Activated naive CD4-positive, alpha-beta T cell treated with anti-CD3 and anti-CD28 coated beads, Interleukin-2, amount 50 U/mL, for 16 hours (primary cell): Measurements from ENCODE around the gene SEC16A.

Experiments
- DNase-seq: peaks from one replicate; pipeline ENCODE4 v3.0.0-alpha.2; 2020

The SEC16A gene

DNA sequence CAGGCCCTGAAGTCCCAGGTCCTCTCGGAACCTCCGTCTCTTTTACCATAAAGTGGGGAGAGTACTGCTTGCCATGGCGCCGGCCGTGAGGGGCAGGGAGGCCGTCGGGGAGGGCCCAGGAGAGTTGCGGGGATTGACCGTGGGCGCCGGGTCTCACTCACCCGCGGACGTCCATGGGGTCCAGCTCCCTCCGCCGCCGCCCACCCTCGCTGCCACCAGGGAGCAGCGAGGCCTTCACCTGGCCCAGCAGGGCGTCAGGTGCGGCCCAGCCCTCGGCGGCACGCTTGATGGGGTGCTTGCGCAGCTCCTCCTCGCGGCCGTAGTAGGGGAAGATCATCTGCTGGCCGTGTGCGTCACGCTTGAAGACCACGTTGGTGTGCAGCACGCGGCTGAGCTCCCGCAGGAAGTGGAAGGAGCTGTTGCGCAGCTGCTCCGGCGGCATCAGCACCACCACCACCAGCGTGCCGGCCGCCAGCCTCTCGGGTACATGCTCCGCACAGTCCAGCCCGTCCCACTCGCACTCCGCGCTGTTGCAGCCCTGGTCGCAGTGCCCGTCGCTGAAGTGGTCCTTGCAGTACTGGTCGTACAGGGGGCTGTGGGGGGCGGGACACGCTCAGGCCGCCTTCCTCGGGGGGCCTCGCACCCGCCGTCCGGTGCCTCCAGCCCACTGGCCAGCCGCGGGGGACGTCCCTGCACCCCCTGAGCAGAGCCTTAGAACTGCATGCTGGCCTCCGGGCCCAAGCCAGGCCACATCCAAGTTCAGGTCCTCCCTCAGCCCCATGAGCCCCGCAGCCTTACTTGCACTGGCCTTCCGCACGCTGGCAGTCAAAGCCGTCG lies 21.9 kb upstream of the SEC16A start:
- DNase-seq: no peak

DNA sequence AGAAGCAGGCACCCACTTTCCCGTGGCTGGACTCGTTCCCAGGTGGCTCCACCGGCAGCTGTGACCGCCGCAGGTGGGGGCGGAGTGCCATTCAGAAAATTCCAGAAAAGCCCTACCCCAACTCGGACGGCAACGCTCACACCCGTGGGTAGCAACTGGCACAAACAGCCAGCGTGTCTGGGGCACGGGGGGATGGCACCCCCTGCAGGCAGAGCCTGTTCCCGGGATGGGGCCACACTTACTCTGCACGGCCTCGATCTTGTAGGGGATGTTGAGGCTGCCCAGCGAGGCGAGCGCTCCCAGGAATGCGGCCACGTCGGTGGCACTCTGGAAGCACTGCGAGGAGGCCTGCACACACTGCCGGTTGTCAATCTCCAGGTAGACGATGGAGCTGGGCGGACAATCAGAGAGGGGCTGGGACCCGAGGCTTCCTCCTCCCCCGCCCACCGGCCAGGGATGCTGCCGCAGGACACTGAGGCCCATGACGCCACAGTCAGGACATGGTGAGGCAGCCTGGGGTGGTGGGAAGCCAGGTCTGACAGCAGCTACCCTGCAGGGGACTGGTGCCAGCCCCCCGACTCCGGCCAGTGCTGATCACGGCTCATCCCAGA lies 20.2 kb upstream of the SEC16A start:
- DNase-seq: no peak

- no peak for DNase-seq
These were observed 19.4 kb upstream of the SEC16A start for GRCh38 chr9:136502196-136502595.

DNA sequence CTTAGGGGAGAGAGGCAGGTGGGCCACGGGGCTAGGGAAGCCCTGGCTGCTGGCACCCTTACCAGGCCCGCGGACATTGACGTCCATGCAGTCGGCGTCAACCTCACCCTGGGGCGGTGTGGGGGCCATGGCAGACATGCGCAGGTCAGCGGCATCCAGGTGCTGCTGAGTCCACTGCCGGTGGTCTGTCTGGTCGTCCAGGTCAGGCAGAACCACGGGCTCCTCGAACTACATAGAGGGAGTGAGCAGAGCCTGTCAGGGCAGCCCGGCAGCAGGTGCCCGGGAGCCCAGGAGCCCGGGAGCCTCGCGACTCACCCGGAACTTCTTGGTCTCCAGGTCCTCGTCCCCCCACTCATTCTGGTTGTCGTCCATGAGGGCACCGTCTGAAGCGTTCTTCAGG lies 18.8 kb upstream of the SEC16A start:
- DNase-seq: no peak

DNA sequence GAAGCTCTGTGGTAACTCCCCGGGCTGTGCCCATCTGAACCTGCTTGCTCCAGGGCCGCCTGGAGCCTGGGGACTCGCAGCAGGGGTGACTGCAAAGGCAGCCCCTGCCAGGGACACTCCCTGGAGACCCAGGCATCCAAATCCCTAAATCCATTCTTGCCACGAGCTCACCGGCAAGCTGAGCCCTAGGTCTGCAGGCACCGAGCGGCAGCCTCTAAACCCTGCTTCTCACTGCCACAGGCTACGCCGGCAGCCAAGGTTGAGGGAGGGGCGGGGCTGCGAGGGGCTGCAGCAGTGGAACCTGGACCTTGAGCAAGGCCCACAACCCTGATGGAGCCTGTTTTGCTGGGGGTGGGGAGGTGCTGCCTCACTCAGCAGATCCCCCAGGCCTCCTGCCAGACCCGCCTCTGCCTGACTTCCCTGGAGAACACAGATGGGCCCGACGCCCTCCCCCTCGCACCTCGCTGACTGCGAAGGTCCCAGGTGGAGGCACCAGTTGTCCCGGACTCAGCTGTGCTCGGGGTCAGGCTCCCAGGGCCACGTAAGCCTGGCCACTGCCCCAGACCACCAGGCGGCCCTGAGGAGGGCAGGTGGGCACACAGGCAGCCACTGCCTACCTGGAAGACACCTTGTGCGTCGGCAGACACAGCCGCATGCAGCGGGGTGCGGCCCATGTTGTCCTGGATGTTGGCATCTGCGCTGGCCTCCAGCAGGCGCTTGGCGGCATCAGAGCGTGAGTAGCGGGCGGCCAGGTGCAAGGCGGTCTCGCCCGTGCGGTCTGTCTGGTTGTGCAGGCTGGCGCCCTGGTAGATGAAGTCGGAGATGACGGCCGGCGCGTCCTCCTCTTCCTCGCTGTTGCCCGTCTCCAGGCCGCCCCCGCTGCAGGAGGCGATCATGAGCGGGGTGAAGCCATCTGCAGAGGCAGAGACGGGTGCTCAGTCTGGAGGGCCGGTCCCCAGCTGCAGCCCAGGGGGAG lies 17.4 kb upstream of the SEC16A start:
- no peak for DNase-seq

DNA sequence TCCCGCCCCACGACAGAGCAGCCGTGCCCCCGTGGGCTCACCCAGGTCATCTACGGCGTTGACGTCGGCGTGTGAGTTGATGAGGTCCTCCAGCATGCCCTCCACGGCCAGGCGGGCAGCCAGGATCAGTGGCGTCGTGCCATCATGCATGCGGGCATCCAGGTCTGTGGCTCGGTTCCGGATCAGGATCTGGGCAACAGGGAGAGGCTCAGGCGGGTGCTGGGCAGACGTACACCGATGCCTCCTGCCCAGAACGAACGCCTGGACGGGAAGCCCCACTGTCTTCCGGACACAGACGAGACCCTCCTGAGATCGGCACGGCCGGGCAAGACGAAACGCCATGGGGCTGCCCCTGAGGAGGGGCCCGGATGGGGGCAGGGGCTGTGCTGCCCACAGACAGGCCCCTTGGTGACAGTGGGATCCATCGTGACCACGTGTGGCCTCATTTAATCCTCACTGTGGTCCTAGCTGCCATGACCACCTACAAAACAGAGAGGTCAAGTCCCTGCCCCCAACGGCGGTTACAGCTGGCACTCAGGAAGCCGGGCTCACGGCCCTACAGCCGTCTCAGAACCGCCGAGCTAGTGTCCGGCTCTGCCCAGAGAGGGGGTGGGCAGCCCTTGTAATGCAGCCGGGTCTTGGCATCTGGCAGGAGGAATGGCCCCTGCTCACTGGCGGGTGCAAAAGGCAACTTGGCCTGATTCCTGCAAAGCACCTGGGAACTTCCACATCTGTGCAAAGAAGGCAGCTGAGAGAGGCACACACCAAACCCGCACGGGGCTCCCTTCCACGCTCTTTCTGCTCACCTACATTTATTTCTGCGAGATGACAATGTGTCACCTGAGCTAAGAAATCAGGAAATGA lies 16.5 kb upstream of the SEC16A start:
- DNase-seq: no peak

DNA sequence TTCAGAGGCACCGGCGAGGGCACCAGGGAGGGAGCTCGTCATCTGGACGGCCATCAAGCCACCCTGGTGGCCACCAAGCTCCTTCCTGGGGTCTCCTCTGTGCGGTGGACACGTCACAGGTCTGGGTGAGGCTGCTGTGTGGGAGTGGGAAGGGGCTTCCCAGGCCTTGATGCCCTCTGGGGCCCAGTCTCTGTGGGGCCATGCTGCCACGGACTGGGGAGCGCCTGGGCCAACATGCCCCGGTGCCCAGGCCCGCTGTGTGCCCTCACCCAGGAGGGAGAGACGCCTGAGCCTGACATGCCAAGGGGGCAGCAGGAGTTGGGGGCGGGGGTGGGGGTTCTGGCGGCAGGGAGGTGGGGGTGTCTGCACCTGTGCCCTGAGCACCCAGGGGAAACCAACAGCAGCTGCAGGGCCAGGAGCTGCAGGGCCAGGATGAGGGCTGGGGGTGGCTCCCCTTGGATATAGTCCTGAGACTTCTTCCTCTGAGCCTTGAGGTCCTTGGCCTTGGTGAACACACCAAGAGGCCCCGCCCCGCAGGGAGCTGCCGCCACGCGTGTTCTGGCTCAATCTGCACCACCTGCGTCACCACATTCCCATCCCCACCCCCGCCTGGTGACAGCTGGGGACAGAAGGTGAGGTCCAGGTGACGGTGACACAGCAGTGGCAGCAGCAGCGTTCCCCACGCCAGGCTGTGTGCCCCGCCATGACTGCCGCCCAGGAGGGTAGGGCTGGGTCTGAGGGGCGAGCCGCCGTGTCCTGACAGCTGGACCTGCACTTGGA lies 15.3 kb upstream of the SEC16A start:
- no peak for DNase-seq

DNA sequence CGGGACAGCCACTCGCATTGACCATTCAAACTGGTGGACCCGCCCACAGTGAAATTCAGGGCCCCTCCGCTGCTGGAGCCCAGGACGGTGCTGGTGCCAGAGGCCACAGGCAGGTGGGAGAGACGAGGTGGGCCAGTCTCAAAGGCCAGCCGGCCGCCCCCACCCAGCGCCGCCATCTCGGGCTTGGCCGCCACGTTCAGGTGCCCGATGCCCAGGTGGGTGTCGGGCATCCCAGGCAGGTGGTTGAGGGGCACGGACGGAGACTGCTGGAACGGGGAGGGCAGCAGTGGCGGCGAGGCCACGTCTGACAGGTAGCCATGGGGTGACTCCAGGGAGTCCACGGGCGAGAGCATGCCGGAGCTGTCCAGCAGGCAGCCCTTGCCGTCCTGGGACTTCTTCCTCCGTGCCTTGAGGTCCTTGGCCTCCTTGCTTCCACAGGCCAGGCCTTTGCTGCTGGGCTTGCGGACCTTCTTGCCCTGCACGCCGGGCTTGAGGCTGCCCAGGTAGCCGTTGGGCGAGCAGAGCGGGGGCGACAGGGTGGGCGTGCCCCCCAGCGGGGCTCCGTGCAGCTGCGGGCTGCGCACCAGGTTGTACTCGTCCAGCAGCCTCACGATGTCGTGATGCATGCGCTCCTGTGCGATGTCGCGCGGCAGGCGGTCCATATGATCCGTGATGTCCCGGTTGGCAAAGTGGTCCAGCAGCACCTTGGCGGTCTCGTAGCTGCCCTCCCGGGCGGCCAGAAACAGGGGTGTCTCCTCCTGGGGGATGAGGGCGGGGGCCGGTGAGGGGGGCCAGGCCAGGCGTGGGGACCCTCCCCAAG lies 14.2 kb upstream of the SEC16A start:
- no peak for DNase-seq

DNA sequence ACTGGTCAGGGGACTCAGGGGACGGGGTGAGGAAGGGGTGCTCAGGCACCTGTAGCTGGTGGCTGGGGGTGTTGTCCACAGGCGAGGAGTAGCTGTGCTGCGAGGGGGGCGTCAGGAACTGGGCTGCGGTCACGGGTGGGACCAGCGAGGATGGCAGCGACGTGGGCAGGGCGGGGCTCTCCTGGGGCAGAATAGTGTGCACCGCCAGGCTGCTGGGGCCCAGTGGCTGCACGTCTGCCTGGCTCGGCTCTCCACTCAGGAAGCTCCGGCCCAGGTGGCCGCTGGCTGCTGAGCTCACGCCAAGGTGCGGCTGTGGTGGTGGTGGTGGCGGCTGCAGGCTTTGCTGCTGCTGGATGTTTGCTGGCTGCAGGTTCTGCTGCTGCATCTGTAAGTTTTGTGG lies 13.3 kb upstream of the SEC16A start:
- DNase-seq: no peak

DNA sequence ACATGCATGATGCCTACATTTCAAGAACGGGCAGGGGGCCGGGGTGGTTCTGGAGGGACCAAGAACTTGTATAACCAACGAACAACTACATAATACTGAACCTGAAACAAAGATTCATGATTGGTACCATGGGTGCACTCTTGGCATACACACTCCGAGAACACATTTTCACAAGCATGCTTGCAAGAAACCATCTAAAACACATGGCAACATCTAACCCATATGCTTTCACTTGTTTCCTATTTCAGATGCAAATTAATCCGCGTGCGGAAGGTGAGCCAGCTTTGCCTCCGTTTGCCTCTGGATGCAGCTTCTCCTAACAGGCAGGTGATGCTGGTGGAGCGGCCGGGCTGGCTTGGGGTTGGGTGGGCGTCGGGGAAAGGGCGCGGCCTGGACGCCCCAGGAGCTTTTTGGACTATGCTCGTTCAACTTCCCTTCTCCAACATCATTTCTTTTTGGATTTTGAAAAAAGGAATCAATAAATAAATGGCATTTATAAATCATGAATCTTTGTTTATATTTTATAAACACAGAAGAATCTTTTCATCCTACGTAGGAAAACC lies 12.5 kb upstream of the SEC16A start:
- no peak for DNase-seq

- no peak for DNase-seq
These were observed 11.8 kb upstream of the SEC16A start for GRCh38 chr9:136494531-136495215.

DNA sequence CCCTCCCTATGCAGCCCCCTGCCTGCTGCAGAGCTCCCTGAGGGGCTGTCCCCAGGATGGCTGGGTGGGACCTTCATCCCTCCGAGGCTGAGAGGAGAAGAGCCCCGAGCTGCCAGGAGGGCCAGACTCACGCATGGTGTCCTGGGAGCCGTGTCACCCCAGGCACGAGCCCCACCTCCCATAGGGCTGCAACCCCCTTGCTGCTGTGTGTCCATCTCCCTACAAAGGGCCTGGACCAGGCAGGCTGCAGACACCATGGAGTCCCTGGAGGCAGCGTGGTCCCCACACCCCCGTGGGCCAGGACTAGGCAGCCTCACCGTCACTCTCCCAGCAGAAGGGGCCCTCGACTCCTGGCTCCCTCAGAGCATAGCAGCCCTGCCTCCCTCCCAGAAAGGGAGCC lies 11.2 kb upstream of the SEC16A start:
- DNase-seq: no peak

- DNase-seq: no peak
These were observed 10.7 kb upstream of the SEC16A start for GRCh38 chr9:136493567-136493971.

DNA sequence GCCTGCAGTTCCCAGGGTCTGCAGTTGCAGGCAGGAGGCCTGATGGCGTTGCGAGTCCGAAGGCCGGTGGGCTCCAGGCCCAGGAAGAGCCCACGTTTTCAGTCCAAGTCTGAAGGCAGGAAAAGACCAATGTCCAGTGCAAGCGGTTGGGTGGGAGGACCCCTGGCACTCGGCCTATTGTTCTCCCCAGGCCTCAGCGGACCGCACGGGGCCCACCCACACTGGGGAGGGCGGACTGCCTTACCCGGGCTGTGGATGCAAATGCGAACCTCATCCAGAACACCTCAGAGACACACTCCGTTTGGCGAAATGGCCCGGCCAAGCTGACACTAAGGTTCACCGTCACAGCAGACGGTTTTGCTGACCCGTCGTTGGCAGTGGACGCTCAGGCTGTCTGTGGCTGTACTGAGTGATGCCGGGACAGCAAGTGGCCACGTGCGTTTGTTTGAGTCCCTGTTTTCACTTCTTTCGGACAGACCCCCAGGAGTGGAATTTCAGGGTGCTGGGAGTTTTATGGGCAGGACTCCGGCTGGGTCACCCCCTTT lies 10.2 kb upstream of the SEC16A start:
- DNase-seq: no peak

- no peak for DNase-seq
These were observed 6.9 kb upstream of the SEC16A start for GRCh38 chr9:136489731-136490130.

- peak; percentile 75 for DNase-seq
These were observed 5.7 kb upstream of the SEC16A start for GRCh38 chr9:136488247-136489214.

DNA sequence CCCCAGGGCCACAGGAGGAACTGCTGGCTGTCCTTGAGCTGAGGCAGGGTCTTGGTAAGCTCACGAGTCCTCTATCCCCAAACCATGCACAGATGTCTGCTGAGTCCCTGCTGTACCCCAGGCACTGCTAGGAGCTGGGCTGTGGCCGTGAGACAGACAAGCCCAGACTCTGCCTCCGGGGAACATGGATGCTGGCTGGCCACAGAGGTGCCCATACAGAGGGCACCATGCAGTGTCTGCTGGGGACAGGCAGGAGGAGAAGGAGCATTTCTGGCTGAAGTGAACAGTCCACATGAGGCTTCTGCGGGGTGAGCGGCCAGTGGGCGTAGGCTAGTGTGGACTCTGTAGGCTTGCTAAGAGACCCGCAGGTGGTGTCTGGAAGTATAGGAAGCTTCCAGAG lies 4.8 kb upstream of the SEC16A start:
- no peak for DNase-seq
